HG02943 (cell line): ENCODE data around the gene SEMA5A.

ENCODE experiments used
- ATAC-seq: cut with Tn5 transposase; IDR thresholded peaks from one replicate; pipeline ENCODE4 v1.9.1; 2021; ENCODE audit warnings: mild to moderate bottlenecking, low read depth, moderate library complexity; ENCODE audit not compliant: unreplicated experiment

SEMA5A gene

DNA sequence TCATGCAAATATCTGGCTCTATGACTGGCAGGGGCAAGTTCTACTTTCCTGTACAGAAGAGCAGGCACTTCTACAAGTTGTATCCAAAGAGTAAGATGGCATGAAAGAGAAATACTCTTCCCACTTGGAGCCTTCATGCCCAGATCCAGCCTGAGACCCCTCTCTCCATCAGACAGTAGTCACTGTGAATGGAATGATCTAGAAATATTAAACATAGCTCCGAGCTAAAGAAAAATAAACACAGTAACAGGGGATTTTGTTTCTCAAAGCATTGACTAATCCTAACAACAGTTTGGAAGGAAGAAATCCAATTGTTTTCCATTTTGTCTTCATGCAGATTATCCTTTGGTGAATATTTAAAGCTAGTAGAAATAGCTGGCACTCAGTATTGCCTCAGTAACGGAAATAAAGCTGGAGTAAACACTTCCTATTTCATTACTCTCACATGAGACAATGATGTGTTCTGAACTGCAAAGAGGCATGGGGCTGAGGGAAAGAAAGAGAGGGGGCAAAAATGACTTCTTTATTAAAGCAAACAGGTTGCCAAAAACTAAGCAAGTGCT is 100.0 kb downstream of the SEMA5A start:
- no peak for ATAC-seq

DNA sequence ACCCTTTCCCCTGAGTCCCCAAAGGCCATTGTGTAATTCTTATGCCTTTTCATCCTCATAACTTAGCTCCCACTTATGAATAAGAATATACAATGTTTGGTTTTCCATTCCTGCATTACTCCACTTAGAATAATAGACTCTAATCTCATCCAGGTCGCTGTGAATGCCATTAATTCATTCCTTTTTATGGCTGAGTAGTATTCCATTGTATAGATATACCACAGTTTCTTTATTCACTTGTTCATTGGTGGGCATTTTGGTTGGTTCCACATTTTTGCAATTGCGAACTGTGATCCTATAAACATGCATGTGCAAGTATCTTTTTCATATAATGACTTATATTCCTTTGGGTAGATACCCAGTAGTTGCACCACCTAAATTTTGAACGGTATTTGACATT is 101.5 kb downstream of the SEMA5A start:
- no peak for ATAC-seq

DNA sequence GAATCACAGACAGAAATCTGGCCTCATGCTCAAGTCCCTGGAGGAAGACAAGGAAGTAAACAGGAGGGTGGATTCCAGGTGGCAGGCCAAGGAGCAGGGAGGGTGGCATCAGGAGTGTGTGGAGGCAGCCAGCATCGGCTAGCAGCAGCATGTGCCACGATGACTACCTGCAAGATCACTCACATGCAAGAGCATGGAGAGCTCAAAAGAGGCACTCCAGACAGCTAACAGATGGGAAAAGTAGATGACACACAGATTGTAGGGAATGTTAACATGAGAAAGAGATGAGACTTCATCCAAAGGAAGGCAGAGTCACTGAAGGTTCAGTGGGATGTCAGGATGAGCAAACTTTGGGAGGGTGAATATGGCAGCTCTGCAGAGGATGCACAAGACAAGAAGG is 104.3 kb downstream of the SEMA5A start:
- no peak for ATAC-seq

DNA sequence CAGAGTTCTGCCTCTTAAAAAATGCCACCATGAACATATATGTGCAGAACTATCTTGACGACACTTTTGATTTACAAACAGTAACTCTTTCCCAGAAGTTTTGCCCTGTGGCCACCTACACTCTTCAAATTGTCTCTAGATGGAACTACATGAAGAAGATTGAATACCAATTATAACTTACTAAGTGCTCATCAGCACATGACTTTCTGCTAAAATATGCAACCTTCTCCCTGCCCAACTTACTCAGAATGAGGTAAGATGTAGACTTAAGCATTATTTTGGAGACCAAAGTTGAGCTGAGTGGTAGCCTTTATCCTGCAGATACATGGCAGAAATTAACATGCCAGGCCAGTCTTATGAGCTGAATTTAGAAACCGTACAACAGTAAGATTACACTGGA is 105.4 kb downstream of the SEMA5A start:
- no peak for ATAC-seq

DNA sequence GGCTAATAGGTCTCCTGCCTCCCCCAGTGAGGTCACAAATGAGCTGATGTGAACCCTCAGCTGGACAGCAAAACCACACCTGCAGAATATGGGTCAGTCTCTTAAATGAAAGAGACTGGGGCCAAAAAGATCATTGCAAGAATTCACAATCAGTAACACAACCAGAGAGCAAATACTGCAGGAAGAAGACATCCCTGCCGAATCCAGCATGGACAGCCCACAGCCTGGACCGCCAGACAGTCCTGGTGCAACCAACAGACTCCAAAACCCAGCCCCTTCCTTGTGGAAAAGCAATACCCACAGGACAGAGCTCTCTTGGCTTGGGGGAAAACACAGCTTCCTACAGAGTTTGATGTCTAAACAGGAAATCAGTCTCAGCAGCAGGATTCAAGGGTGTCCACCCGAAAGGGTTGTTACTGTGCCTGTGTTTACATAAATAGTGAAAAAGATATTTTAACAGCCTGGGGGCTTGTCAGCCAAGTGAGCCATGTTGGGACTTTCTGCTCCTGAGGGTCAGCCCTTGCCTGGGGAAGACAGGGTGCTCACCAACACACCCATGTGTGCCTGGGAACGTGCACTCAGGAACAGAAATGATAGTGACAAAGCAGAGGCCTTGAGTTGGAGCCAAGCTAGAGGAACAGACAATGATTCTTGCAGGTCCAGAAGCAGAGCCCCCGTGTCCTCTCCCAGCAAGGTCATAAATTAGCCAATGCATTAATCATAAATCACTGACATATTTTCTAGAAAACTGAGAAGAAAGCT is 106.2 kb downstream of the SEMA5A start:
- ATAC-seq, result no peak

DNA sequence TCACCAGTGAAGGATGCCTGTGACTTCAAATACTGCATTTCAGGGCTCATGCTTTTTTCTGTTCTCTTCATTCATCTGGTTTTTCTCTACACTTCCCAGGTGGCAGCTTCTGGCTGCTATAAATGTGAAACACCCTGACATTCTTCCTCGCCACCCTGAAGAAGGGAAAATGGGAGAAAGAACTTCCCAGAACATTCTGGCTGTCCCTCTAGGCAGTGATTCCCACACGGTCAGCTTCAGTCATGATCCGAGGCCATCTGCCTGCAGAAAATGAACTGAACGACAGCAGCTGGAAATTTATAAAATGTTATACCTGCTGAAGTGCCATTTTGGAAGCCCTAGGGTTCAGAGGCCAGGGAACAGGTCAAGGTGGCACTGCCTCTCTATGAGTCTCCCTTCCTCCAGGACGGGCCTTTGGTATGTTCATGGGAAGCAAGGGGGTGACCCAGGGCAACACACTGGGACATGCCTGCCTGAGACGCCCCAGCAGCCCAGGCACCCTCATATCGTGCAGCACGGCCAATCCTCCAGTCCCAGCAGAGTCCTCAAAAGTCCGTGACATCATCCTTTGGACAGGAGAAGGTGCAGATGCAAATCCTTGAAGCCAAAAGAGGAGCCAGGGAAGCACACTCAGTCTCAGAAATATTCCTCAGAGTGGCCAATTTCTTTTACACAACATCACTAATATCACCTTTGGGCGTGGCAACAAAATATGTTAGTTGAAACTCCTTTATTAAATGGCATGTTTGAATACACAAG is 107.1 kb downstream of the SEMA5A start:
- no peak for ATAC-seq

DNA sequence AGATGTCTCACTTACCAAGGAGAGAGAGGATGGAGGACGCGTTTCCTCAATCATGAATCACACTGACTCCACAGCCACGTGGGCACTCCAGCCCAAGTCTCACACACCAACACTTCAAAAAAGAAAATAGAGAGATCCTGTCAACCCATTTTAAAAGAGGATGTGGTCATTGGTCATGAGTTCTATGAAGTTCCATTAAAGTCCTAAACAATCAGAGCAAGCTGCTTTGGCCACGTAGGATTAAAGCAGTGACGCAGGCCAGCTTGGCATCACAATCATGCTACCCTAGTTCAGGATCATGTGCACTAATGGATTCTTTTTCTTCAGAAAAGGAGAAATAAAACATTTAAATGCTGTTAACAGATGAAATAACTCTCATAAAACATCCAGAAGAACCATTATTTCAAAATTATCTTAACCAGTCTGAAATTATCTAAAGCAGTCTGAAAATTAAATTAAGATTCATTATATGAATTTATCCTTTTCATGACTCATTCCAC is 108.1 kb downstream of the SEMA5A start:
- no peak for ATAC-seq

DNA sequence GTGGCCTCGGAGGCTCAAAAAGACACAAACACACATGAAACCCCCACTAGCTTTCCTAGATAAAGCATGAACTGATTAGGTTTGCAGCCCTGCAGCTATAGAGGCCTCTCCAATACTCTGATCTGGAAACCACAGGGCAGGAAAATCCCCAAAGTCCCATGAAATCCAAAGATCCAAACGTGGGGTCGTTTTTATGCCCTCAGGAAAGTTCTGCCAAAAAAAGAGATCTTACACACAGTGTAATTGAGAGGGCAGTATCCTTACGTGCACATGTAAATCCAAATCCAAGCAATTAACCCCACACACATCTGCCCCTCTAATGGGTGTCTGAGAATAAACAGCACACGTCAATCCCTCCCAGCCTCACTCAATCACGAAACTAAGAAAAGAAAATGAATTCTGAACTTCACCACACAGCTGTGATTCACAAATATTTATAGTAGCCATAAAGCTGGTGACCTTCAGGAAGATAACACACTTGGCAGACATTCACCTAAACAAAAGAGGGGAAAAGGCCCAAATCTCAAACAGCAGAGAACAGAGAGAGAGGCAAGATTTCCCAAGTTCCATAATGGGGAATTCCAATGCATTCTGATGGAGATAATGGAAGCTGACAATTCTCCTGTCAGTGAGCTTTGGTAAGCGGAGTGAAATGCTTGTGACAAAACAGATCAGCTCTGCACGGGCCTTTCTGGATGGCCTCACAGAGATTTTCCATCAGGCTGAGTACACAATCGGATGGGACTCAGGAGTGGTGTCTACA is 114.2 kb downstream of the SEMA5A start:
- ATAC-seq, result no peak

DNA sequence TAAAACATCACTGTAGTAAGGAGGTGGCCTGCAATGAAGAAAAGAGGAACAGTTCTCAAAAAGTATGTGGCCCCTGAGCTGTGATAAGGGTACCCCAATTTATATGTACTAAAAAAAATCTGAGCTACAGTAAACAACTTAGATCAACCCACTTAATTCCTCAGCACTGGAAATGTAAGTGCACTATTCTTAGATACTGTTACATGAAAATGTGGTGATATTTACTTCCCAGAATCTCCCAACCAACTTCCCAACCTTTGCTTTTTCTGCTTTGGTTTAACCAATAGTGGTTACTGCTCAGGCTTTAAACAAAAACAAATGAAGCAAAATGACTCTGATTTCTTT is 114.8 kb downstream of the SEMA5A start:
- ATAC-seq, result no peak

DNA sequence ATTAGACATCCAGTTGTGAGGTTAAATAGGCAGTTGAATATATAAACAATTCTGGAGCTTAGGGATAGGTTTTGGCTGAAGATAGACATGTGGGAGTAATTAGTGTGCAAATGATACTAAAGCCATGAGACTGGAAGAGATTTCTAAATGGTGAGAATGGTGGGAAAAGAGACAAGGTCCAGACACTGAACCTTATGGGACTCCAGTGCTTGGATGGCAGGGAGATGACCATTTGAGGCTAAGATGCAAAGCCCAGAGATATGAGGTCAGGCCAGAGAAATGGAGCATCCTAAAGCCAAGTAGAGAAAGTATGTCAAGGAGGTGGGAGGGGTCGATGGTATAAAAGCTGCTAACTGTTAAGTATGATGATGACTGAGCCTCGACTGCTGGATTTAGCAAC is 115.6 kb downstream of the SEMA5A start:
- no peak for ATAC-seq

DNA sequence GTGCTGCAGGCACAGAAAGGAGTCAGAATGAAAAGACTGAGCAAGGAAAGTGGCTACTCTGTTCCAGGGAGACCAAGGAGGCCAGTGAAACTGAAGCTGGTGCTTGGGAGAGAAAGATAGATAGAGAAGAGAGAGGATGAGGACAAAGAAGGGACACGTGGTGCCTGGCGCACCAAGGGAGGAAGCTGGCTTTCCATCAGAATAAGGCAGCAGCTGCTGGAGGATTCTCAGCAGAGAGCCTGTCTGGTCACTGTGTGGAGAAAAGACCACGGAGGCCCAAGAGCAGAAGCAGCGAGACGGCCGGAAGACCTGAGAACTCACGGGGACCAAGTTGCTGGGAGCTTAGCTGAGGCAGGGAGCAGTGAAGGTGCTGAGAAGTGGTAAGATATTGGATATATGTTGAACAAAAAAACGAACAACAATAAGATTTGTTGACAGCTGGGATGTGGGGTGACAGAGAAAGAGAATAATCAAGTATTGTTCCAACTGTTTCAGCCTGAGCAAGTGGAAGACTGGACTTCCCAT is 116.1 kb downstream of the SEMA5A start:
- no peak for ATAC-seq

DNA sequence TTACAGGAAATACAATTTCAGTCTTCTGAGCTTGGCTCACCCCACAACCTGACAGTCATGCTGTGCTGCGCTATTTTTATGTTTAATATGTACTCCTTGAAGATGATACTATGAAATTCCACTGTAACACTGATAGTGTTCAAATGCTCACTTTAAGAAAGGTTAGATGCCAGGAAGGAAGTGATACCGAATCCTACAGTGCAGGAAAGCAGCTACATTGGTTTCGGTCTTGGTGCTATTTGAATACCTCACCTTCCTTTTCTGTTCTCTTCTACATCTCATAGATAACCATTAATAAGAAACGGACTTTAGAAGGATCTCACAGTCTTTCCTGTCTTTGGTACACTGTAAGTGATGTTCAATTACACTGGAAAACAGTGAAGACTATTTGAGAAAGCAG is 117.6 kb downstream of the SEMA5A start:
- ATAC-seq, result no peak

DNA sequence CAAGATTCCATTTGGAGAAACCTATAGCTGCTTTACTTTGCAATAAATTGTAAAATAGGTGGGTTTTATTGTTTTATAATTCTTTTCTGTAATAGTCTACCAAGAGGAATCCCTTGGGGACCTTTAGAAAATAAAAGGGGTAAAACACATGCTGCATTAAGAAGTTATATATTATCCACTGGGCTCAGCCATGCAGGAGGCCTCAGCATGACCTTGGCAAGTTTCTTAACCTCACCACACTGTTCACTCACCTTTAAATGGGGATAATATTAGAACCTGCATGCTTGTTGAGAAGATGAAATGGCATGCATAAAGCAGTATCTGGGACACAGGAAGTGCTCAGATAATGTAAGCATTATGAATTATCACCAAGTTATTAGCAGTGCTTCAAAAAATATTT is 120.2 kb downstream of the SEMA5A start:
- no peak for ATAC-seq

DNA sequence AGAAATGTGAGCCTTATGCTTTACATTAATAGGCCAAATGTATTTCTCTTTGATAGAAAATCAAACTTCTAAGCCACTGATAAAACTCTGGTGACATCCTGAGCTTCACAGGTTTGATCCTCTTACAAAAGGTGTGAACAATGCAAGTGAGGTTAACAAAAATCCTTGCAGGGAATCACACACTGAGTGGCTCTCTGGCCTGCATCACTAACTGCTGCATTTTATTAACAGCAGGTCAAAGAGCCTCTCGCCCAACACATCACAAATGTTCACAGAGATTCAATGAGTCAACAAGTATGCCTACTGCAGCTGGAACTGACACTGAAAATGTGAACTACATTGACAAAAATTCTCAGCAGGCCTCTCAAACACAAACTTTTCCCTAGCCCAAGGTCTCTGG is 122.3 kb downstream of the SEMA5A start:
- ATAC-seq, result no peak

DNA sequence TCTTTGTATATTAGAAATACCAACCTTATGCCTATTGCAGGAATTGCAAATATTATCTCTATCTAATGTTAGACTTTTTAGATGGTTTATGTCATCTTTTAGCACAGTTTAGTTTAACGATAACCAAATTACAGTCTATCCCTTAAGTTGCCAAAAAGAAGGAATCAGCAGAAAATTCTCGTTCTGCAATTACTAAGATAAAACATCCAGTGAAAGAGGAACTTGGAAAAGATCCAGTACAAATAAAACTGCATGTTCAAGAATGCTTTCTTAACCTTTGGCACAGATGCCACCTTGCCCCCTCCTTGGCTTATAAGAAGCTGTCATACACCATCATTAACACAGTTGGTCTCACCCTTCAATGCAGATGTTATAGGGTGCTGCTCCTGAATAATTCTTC is 124.0 kb downstream of the SEMA5A start:
- no peak for ATAC-seq

DNA sequence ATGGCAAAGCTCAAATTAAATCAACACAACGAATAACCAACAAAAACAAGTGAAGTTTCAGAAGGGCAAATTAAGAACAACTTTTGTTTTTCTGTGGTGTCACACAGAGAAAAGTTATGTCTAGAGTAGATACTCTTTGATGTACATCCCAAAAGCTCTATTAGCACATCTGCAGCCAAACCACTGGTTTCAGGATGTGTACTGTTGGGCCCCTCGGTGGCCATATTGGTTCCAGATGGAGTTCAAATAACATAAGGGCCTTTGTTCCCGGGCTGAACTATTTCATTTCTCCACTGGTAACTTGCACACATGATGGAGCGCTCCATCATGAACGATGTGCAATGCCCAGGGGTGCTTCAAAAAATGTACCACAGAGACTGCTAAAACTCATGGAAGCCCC is 126.1 kb downstream of the SEMA5A start:
- no peak for ATAC-seq

DNA sequence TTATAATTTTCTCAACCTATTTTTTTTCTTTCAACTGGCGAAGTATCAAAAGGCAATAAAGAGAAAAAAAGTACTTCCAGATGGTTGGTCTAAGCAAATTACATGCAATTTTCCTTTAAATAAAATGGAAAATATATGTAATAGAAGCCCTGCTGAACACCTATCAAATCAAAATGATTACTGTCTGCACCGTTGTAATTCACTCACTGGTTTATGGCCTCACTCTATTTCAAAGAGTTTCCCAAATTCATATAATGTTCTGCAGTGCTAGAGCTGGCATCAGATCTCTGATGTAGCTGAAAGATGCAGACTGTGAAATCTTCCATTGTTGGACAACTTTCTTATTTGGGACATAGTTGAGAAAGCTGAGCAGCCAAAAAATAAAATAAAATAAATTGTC is 130.3 kb downstream of the SEMA5A start:
- no peak for ATAC-seq

DNA sequence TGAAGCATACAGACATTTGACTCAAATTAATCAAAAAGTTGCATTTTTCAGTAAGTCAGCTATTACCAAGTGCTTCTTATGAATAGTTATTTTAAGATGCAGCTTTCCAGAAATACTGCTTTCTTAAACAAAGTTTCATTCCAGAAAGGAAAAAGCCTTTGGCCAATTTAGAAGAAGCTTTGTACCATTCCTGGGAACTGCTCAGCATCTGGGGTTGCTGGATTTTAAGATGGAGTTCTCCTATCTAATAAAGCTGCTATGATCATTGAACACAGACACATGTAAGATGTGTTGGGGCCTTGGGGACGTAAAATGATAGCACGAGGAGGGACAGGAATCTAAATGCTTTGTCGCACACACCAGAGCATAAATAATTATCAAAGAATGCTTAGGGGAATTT is 130.8 kb downstream of the SEMA5A start:
- ATAC-seq, result no peak

DNA sequence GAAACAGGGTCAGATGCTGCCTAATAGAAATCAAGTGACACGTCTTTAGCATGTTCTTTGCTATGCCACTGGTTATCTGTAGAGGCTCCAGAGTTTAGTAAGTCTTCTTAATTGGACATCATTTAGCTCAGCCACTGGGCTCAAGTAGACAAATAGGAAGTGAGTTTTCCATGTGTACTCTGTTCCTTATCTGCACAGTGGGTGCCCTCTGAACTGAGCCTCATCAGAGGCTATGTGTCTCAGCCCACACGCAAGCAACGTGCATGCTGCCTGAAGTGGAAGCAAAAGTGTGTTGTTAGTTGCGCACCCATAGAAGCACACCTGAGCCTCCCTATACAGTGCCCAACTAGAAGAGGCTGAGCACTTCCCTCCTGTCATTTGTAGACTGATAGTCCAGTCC is 134.7 kb downstream of the SEMA5A start:
- ATAC-seq, result no peak

DNA sequence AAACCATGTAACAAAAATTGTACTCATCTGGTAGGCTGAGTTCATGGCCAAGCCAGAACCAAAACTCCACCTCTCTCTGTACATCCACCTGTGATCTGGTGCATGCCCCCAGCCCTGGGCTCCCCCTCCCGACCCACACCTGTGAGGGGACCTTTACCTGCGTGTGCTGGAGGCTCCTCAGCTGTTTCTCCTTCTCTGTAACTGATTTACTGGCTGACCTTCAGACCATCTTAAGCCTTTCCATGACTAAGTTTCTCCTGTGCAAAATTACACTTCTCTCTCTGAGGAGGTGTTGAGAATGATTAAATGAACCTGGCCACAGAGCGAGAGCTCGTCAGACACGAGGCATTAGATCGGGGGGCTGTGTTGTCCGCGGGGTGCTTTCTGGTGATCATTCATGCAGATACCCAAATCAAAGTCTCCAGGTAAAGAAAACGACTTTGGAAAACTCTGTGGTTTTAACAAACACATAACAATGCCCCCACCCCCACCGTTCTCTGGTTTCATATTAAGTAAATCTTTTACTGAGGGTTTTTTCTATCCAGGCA is 136.4 kb downstream of the SEMA5A start:
- ATAC-seq, result no peak

DNA sequence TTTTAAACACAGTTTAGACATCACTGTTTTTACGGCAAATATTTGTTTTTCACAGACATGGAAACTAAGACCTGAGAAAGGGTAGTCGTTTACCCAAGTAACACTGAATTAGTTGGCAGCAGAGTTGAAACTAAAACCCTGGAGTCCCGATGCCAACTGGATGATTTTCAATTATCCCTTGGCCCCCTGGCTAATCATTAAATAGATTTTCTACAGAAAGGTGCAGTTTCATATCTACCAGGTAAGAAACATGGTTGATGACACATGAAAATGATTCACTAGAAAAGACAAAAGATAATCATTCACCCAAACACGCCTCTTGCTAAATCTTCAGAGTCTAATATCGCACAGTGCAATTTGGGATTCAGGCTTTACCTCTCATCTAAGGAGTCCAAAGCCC is 136.9 kb downstream of the SEMA5A start:
- no peak for ATAC-seq
